ENCODE data around the gene ATG4B. TPM values are rescaled to one million over a fixed set of nuclear protein-coding genes. Genes with fewer than 3 reads are reported as not detected.

Gene ATG4B
- total RNA-seq, 4 donors from 2014 or later = 39.1 to 76.0 (median 55.3) TPM

- Histone ChIP-seq H3K27me3 (no peaks in the 10 kb centered on the region), H3K36me3 (peaks cover 7 to 28% (median 26%) of the 10 kb centered on the region in 4 donors), H3K27ac (replicated peaks in 1 of 4) (peak within 1 kb of the TSS; percentile 90 to 97 (median 96)), H3K9me3 (no peaks in the 10 kb centered on the region), H3K4me3 (peak within 1 kb of the TSS; percentile 85 to 99 (median 98)), H3K4me1 (peaks cover 24 to 42% (median 35%) of the 10 kb centered on the region in 4 donors)
- intact Hi-C loops (cut with DNase I) = no loop called here
- under 1% methylated on average over 41 of the region's 102 CpGs for WGBS
- DNase-seq (ENCODE audit: extremely low spot score) = peak; percentile 97
- TF ChIP-seq POLR2AphosphoS5 (IDR thresholded peaks at IDR 0.05) = peak; percentile 91 to 93
- TF ChIP-seq EP300 (IDR thresholded peaks at IDR 0.05) = no peak
- TF ChIP-seq POLR2A (IDR thresholded peaks at IDR 0.05; ENCODE audit: low read depth) = peak; percentile 88
- TF ChIP-seq CTCF (IDR thresholded peaks at IDR 0.05) = peak in 1 of 3 experiments; percentile 25
Observed at GRCh38 chr2:241686650-241687425, 49.3 kb downstream of the ATG4B start, which contains the start of gene DTYMK. Gene DTYMK, minus strand, starts transcription at chr2:241686815. Its CDS starts 32 bp downstream, at chr2:241686783.

- H3K27me3 ChIP-seq = no peaks in the 10 kb centered on the region
- WGBS = 87% methylated on average over 10 of the region's 10 CpGs
- DNase-seq (ENCODE audit: extremely low spot score) = no peak
- no peak for TF ChIP-seq EP300 (IDR thresholded peaks at IDR 0.05)
- no peak for TF ChIP-seq CTCF (IDR thresholded peaks at IDR 0.05)
- TF ChIP-seq POLR2A (IDR thresholded peaks at IDR 0.05; ENCODE audit: low read depth) = no peak
- TF ChIP-seq POLR2AphosphoS5 (IDR thresholded peaks at IDR 0.05) = no peak
- no peak overlapping the region for H3K27ac ChIP-seq (replicated peaks in 1 of 4)
- peaks cover 7 to 41% (median 37%) of the 10 kb centered on the region in 4 donors for H3K36me3 ChIP-seq
- H3K9me3 ChIP-seq = no peaks in the 10 kb centered on the region
- no peak overlapping the region for H3K4me3 ChIP-seq
- intact Hi-C loops (cut with DNase I) = no loop called here
- H3K4me1 ChIP-seq = peaks cover 24 to 42% (median 35%) of the 10 kb centered on the region in 4 donors
Observed at GRCh38 chr2:241689306-241689705, 51.8 kb downstream of the ATG4B start.

- 76% methylated on average over 4 of the region's 6 CpGs for WGBS
- Histone ChIP-seq H3K27ac (replicated peaks in 1 of 4) (no peak overlapping the region), H3K9me3 (no peaks in the 10 kb centered on the region), H3K4me3 (no peak overlapping the region), H3K27me3 (no peaks in the 10 kb centered on the region), H3K4me1 (peaks cover 24 to 41% (median 34%) of the 10 kb centered on the region in 4 donors), H3K36me3 (peaks cover 7 to 50% (median 47%) of the 10 kb centered on the region in 4 donors)
- no peak for TF ChIP-seq POLR2AphosphoS5 (IDR thresholded peaks at IDR 0.05)
- no peak for TF ChIP-seq CTCF (IDR thresholded peaks at IDR 0.05)
- no peak for TF ChIP-seq EP300 (IDR thresholded peaks at IDR 0.05)
- TF ChIP-seq POLR2A (IDR thresholded peaks at IDR 0.05; ENCODE audit: low read depth) = no peak
- intact Hi-C loops (cut with DNase I) = no loop called here
- DNase-seq (ENCODE audit: extremely low spot score) = no peak
Observed at GRCh38 chr2:241690202-241690717, 52.8 kb downstream of the ATG4B start.

- intact Hi-C loops (cut with DNase I) = no loop called here
- peaks cover 16 to 29% (median 22%) of the 10 kb centered on the region in 4 donors for H3K4me1 ChIP-seq
Observed at GRCh38 chr2:241692448-241692847, 55.0 kb downstream of the ATG4B start.

More at GRCh38 chr2:241692448-241692847, 55.0 kb downstream of the ATG4B start:
- Histone ChIP-seq H3K36me3 (peaks cover 7 to 57% (median 52%) of the 10 kb centered on the region in 4 donors), H3K9me3 (no peaks in the 10 kb centered on the region), H3K4me3 (no peak overlapping the region), H3K27me3 (no peaks in the 10 kb centered on the region), H3K27ac (replicated peaks in 1 of 4) (no peak overlapping the region)
- DNase-seq (ENCODE audit: extremely low spot score) = no peak
- no peak for TF ChIP-seq EP300 (IDR thresholded peaks at IDR 0.05)
- TF ChIP-seq POLR2A (IDR thresholded peaks at IDR 0.05; ENCODE audit: low read depth) = no peak
- TF ChIP-seq CTCF (IDR thresholded peaks at IDR 0.05) = no peak
- TF ChIP-seq POLR2AphosphoS5 (IDR thresholded peaks at IDR 0.05) = no peak
- WGBS = 80% methylated on average over 6 of the region's 6 CpGs

Measured in esophagus muscularis mucosa (tissue), 4 donors.